ENCODE measurements around the gene DNAJB5.

DNA sequence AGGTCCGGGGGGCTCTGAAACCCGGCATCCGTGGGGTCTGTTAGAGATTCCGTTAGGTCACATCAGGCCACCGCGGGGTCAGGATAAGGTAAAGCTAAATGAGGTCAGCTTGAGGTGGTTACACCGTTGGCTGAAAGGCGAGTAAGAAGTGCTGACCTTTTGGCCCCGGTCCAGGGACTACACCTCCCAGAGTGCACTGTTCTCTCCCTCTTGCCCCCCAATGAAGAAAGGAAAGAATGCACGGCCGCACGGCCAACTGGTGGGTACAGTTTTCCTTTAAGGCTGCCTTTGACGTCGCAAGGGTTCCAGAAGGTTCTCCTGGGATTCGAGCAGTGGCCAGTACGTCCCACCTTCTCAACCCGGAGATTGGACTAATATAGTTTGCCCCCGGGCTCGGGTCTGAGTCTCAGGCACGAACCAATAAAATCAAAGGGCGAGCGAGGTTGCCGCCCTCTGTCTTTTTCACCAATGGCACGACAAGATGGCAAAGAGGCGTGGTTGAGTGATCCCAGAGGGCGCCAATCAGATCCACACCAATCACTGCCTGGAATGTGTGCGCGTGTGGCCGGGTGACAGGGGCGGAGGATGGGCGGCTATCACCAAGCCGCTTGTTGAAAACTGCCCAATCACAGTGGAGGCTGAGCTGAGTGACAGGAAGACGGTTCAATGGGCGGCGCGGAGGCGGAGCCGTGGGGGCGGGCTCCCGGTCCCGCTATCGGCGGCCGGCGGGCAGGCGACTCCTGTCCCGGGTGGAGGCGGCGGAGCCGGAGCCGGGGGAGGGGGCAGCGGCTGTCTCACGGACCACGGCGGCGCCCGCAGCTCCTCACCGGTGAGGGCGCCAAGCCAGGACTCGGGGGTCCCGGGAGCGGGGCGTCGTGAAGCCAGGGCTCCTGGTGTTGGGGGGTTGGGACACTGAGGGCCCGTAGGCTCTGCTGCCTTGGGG is at the start of gene DNAJB5:
- TF ChIP-seq CTCF (conservative IDR thresholded peaks at IDR 0.05), result no peak
- no peak for TF ChIP-seq EZH2 (IDR thresholded peaks at IDR 0.05; ENCODE audit: low read depth)

All from PC-9 (cell line).